ENCODE data around the gene SSTR5.

SSTR5 gene

GRCh38 chr16:1076801-1077576 is 4.4 kb downstream of the SSTR5 start:
- TF ChIP-seq TAF1 (IDR thresholded peaks at IDR 0.05; ENCODE audit: borderline replicate concordance, insufficient read depth, low read length) (no peak), FOXP2 (optimal IDR thresholded peaks at IDR 0.05; ENCODE audit: borderline replicate concordance, extremely low read depth, extremely low read length, insufficient read depth) (no peak), POLR2AphosphoS5 (IDR thresholded peaks at IDR 0.05; ENCODE audit: low read depth, low read length) (no peak), REST (IDR thresholded peaks at IDR 0.05; ENCODE audit: insufficient read depth in 1 of 2, low read depth in 2 of 2, low read length in 2 of 2) (no peak), SIN3A (IDR thresholded peaks at IDR 0.05; ENCODE audit: borderline replicate concordance, insufficient read depth, low read length) (no peak)

- TF ChIP-seq FOXP2 (optimal IDR thresholded peaks at IDR 0.05; ENCODE audit: borderline replicate concordance, extremely low read depth, extremely low read length, insufficient read depth) (no peak), SIN3A (IDR thresholded peaks at IDR 0.05; ENCODE audit: borderline replicate concordance, insufficient read depth, low read length) (no peak), REST (IDR thresholded peaks at IDR 0.05; ENCODE audit: insufficient read depth in 1 of 2, low read depth in 2 of 2, low read length in 2 of 2) (no peak), TAF1 (IDR thresholded peaks at IDR 0.05; ENCODE audit: borderline replicate concordance, insufficient read depth, low read length) (no peak), POLR2AphosphoS5 (IDR thresholded peaks at IDR 0.05; ENCODE audit: low read depth, low read length) (no peak)
Observed at GRCh38 chr16:1077877-1078578, 5.5 kb downstream of the SSTR5 start.

- TF ChIP-seq SIN3A (IDR thresholded peaks at IDR 0.05; ENCODE audit: borderline replicate concordance, insufficient read depth, low read length) (no peak), TAF1 (IDR thresholded peaks at IDR 0.05; ENCODE audit: borderline replicate concordance, insufficient read depth, low read length) (no peak), REST (IDR thresholded peaks at IDR 0.05; ENCODE audit: insufficient read depth in 1 of 2, low read depth in 2 of 2, low read length in 2 of 2) (no peak), POLR2AphosphoS5 (IDR thresholded peaks at IDR 0.05; ENCODE audit: low read depth, low read length) (no peak), FOXP2 (optimal IDR thresholded peaks at IDR 0.05; ENCODE audit: borderline replicate concordance, extremely low read depth, extremely low read length, insufficient read depth) (no peak)
Observed at GRCh38 chr16:1078579-1079021, 6.1 kb downstream of the SSTR5 start.

- TF ChIP-seq POLR2AphosphoS5 (IDR thresholded peaks at IDR 0.05; ENCODE audit: low read depth, low read length) (no peak), TAF1 (IDR thresholded peaks at IDR 0.05; ENCODE audit: borderline replicate concordance, insufficient read depth, low read length) (no peak), SIN3A (IDR thresholded peaks at IDR 0.05; ENCODE audit: borderline replicate concordance, insufficient read depth, low read length) (no peak), REST (IDR thresholded peaks at IDR 0.05; ENCODE audit: insufficient read depth in 1 of 2, low read depth in 2 of 2, low read length in 2 of 2) (no peak), FOXP2 (optimal IDR thresholded peaks at IDR 0.05; ENCODE audit: borderline replicate concordance, extremely low read depth, extremely low read length, insufficient read depth) (no peak)
Observed at GRCh38 chr16:1079341-1079740, 6.8 kb downstream of the SSTR5 start.

Measured in PFSK-1 (cell line).